Renal cortical epithelial cell (primary cell): ENCODE results near the gene KLF2. TPM values are rescaled to one million over a fixed set of nuclear protein-coding genes. Genes with fewer than 3 reads are reported as not detected.
"Not testable (repeated sequence)": the region's sequence is repeated elsewhere in the genome, so short reads cannot be mapped to it uniquely, and the experiment has no call there.

Experiments
- DNase-seq: peaks from one replicate; pipeline ENCODE4 v3.0.0-alpha.2; 2011; ENCODE audit warnings: low read depth
- total RNA-seq: library from RNA; depleted of rRNA; stranded (reverse); fragments of >200 nt; gene quantifications from 2 replicates; pipeline ENCODE4 v1.2.3, GENCODE V29; 2014

KLF2 gene
- total RNA-seq, 1 donor from 2014 or later, result 0.45 TPM

- DNase-seq, result no peak
Measured at GRCh38 chr19:16337809-16338469, 13.3 kb downstream of the KLF2 start.

- peak; percentile 84 for DNase-seq
Measured at GRCh38 chr19:16338470-16339360, 14.1 kb downstream of the KLF2 start.

- DNase-seq, result no peak
Measured at GRCh38 chr19:16339361-16339725, 14.7 kb downstream of the KLF2 start.

- DNase-seq, result peak; percentile 58
Measured at GRCh38 chr19:16340092-16340491, 15.5 kb downstream of the KLF2 start.

GRCh38 chr19:16340654-16341053 lies 16.0 kb downstream of the KLF2 start:
- DNase-seq, result no peak

- peak; percentile 36 for DNase-seq
Measured at GRCh38 chr19:16342002-16342715, 17.5 kb downstream of the KLF2 start.

GRCh38 chr19:16343156-16343555 lies 18.5 kb downstream of the KLF2 start:
- DNase-seq, result no peak

- DNase-seq, result no peak
Measured at GRCh38 chr19:16345457-16345856, 20.8 kb downstream of the KLF2 start.

GRCh38 chr19:16347099-16347498 lies 22.5 kb downstream of the KLF2 start:
- not testable (repeated sequence) for DNase-seq

GRCh38 chr19:16347706-16348105 lies 23.1 kb downstream of the KLF2 start:
- DNase-seq, result no peak

- DNase-seq, result no peak
Measured at GRCh38 chr19:16349551-16350152, 25.0 kb downstream of the KLF2 start.

GRCh38 chr19:16351133-16351809 lies 26.6 kb downstream of the KLF2 start:
- peak; percentile 6 for DNase-seq

GRCh38 chr19:16355293-16356043 lies 30.8 kb downstream of the KLF2 start:
- no peak for DNase-seq

GRCh38 chr19:16358456-16358855 lies 33.8 kb downstream of the KLF2 start:
- no peak for DNase-seq

- no peak for DNase-seq
Measured at GRCh38 chr19:16359074-16359473, 34.4 kb downstream of the KLF2 start.

- no peak for DNase-seq
Measured at GRCh38 chr19:16359964-16360363, 35.3 kb downstream of the KLF2 start.

- no peak for DNase-seq
Measured at GRCh38 chr19:16360738-16361137, 36.1 kb downstream of the KLF2 start.

- DNase-seq, result no peak
Measured at GRCh38 chr19:16361254-16361653, 36.6 kb downstream of the KLF2 start.

- DNase-seq, result no peak
Measured at GRCh38 chr19:16361926-16362325, 37.3 kb downstream of the KLF2 start.

GRCh38 chr19:16363133-16363851 lies 38.7 kb downstream of the KLF2 start:
- DNase-seq, result no peak
